Fibroblast of the aortic adventitia (primary cell): ENCODE data around the gene PHF21A. TPM values are rescaled to one million over a fixed set of nuclear protein-coding genes. Genes with fewer than 3 reads are reported as not detected.
"Not testable (repeated sequence)": the region's sequence is repeated elsewhere in the genome, so short reads cannot be mapped to it uniquely, and the experiment has no call there.

Experiments
- DNase-seq: peaks from one replicate; pipeline ENCODE4 v3.0.0-alpha.2; 2010; ENCODE audit warnings: low read depth
- H3K4me3 ChIP-seq: 2 replicates; pipeline ENCODE4 v1.5.1; 2011; ENCODE audit warnings: low read depth, mild to moderate bottlenecking, control low read depth, low read length, moderate library complexity
- total RNA-seq: library from RNA; depleted of rRNA; stranded (reverse); fragments of >200 nt; gene quantifications from 2 replicates; pipeline ENCODE4 v1.2.3, GENCODE V29; 2012; ENCODE audit warnings: low replicate concordance
- TF ChIP-seq, protein P1 (sequence below): IDR thresholded peaks from 2 replicates; pipeline ENCODE4 v1.5.1; 2011; ENCODE audit warnings: mild to moderate bottlenecking, low read length, control low read depth, inconsistent platforms; ENCODE audit not compliant: insufficient read depth

PHF21A gene
- total RNA-seq, 1 donor, result 22.5 TPM

DNA sequence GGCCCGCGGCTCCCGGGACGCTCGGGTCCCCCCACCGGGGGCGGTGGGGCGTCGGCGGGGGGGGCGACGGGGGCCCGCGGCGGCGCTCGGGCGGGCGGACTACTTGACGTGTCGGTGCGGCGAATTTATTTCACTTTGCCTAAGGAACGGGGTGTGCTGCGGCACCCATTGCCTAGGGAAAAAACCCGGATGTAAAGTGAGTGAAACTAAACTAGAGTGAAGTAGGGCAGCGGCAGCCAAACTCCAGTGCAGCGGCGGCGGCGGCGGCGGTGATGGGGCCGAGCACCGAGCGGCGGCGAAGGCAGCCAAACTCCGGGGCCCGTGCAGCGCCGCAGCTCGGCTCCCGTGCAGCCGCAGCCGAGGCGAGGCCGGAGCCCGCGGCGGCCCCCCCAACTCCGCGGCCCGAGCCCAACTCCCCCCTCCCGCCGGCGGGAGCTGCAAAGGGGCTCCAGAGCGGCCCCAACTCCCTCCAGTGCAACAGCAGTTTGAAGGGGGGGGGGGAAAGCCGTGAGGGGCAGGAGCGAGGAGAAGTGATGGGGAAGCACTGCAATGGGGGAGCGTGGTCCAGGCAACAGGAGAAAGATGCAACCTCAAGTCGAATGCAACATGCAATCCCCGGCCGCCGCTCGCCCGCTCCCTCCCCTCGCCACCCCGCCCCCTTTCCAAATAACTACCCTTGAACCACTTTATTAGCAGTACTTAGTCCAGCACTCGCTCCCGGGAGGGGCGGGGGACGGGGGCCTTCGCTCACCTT, 647 bp upstream of the PHF21A start:
- TF ChIP-seq, protein P1, sequence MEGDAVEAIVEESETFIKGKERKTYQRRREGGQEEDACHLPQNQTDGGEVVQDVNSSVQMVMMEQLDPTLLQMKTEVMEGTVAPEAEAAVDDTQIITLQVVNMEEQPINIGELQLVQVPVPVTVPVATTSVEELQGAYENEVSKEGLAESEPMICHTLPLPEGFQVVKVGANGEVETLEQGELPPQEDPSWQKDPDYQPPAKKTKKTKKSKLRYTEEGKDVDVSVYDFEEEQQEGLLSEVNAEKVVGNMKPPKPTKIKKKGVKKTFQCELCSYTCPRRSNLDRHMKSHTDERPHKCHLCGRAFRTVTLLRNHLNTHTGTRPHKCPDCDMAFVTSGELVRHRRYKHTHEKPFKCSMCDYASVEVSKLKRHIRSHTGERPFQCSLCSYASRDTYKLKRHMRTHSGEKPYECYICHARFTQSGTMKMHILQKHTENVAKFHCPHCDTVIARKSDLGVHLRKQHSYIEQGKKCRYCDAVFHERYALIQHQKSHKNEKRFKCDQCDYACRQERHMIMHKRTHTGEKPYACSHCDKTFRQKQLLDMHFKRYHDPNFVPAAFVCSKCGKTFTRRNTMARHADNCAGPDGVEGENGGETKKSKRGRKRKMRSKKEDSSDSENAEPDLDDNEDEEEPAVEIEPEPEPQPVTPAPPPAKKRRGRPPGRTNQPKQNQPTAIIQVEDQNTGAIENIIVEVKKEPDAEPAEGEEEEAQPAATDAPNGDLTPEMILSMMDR, result no peak
- peak; percentile 95 for DNase-seq
- H3K4me3 ChIP-seq, result peak overlapping the region; percentile 76

DNA sequence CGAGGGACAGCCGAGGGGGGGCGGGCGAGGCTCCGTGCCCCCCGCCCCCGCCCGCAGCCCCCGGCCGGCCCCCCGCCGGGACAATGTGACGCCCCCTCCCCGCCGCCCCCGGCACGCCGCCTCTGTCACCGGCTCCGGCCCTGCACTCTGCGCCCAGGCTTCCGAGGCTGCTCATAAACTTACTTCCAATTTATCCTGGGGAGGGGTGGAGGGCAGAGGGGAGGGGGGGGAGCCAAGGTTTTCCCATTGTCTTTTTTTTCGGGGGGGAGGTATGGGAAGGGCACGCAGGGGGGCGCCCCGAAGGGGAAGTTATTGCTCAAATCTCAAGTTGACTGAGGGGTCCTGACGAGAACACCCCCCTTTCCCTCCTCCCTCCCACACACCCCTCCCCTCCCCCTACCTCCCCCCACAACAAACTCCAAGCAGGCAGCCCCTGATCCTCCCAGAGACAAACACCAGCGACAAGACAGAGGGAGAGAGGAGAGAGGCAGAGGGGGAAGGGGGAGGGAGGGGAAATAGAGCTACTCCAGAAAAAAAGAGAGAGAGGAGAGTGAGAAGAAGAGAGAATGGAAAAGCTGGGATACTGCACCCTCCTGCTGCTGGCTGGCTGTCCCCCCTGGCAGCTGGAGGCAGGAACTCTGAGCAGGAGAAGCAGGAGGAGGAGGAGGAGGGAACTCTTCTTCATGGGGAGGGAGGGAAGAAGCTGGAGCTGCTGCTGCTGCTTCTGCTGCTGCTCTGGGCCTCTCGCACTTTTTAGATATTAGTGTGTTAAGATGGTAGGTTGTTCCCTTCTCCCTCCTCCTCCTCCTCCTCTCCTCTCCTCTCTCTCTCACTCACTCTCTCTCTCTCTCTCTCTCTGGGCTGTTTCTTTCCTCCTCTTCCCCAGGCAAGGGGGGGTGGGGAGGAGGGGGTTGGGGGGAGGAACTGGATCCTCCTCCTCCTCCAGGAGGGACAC, 631 bp downstream of the PHF21A start:
- TF ChIP-seq, protein P1, result no peak
- H3K4me3 ChIP-seq, result peak overlapping the region; percentile 80
- no peak for DNase-seq

DNA sequence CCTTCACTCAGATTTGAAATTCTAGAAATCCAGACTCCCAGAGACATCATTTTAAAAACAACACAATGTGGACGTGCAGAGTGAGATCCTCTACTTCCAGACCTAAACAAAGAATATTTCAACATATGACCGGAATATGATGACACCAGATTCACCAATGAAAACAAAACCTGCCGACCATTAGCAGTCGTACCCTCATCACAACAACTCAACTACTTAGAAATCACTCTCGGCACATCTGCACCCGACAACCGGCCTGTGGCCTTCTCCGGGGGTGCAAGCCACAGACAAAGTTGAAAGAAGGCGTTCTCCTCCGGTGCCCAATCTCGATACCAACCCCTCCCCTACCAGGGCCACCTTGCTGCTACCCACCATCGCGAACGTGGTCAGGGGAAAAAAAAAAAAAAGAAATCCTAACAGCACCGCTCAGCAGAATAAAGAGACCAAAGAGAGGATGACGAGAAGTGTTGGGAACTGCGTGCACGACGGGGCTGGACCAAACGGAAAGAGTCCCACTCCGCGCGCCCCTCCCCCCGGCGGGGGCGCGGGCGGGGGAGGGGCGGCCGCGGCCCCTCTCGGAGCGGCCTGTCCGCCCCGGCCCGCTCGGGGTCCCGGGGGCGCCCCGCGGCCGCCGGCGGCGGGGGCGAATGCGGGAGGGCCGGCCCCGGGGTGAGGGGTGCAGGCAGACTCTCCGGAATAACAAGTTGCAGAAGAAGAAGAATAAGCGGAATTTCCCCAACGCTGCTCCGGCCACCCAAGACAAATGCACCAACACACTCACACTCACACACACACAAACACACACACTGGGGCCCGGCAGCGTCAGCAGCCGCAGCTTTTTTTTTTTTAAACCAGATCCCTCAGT, 1.7 kb downstream of the PHF21A start:
- peak; percentile 77 for DNase-seq
- TF ChIP-seq, protein P1, result no peak
- peak overlapping the region; percentile 80 for H3K4me3 ChIP-seq

DNA sequence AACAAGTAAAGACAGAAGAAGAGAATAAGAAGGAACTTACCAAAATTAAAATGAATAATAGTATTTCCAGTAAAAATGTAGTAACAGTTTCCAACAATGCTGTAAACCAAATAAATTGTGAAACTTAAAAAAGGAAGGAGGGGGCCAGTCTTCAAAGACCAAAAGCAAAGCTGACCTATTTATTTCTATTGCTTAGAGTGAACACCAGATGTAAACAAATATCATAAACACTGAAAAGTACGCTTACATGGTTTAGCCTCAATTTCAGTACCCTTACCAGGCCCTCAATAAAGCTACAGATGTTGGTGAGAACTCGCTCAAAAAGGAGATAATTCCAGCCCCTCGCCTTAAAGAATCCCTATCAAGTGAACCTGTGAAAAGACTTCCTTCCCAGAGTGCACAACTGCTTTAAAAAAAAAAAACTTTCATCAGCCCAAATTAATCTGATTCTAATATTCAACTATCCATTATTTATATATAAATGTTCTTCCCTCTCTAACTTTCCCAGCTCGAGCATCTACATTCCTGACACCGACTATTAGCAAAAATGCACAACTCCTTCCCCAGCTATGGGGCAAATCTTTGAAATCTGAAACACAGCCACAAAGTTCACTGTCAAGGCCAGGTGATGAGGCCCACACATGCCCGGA, 2.4 kb downstream of the PHF21A start:
- TF ChIP-seq, protein P1, result no peak
- peak overlapping the region; percentile 80 for H3K4me3 ChIP-seq
- DNase-seq, result no peak

DNA sequence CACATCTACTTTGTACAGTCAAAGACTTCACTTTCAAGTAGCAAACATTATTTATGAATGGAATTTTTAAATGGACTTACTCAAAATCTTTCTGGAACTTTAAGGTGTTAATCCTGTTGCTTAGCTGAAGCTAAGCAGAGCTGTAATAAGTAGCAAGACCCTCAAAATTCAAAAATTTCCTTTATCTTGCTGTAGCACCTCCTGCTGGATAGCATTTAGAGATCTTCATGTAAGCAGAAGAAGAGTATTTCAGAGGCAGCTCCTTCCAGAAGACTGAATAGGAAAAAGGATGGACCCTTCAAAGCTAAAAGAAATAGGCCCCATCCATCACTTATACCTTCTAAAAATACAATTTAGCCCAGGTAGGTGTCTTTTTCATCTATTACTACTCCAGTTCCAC, 3.4 kb downstream of the PHF21A start:
- no peak for DNase-seq
- H3K4me3 ChIP-seq, result no peak overlapping the region
- TF ChIP-seq, protein P1, result peak; percentile 37

DNA sequence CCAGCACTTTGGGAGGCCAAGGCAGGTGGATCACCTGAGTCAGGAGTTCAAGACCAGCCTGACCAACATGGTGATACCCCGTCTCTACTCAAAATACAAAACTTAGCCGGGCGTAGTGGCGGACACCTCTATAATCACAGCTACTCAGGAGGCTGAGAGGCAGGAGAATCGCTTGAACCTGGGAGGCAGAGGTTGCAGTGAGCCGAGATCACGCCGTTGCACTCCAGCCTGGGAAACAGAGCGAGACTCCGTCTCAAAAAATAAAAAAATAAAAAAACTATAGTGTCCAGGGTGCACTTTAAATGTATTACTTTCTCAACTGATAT, 4.6 kb downstream of the PHF21A start:
- DNase-seq, H3K4me3 ChIP-seq: not testable (repeated sequence)
